ENCODE data around the gene SYCN. TPM values are rescaled to one million over a fixed set of nuclear protein-coding genes. Genes with fewer than 3 reads are reported as not detected.

Gene SYCN
- total and polyA plus RNA-seq, 2 of the 8 experiments (the other 6 are each of a cell fraction or from before 2014, with no cell fraction given), result not detected

GRCh38 chr19:39248806-39249205, 44.7 kb upstream of the SYCN start, which contains the start of gene IFNL4:
Gene IFNL4 (minus strand): TSS chr19:39248856.
- no peak for TF ChIP-seq SIN3A (conservative IDR thresholded peaks at IDR 0.05 in 1 of 2, IDR thresholded peaks at IDR 0.05 in 1 of 2; ENCODE audit: low read depth in 1 of 2, low read length in 2 of 2)
- no peak for TF ChIP-seq RBBP5 (IDR thresholded peaks at IDR 0.05; ENCODE audit: borderline replicate concordance, low read depth, low read length)
- Histone ChIP-seq H2BK20ac (ENCODE audit: low read length) (no peak within 1 kb of the TSS), H3K4ac (replicated peaks; ENCODE audit: insufficient read length, low read depth, low read length) (no peak within 1 kb of the TSS), H3K27ac (ENCODE audit: low read depth, low read length) (no peak within 1 kb of the TSS), H3K27me3 (replicated peaks in 1 of 4; ENCODE audit: control insufficient read depth in 3 of 4, extremely low read depth in 1 of 4, insufficient read depth in 3 of 4, low read length in 3 of 4) (peaks cover 29 to 43% (median 36%) of the 10 kb centered on the region in 4 experiments), H4K20me1 (replicated peaks in 1 of 2; ENCODE audit: control insufficient read depth in 1 of 2, insufficient read depth in 2 of 2, low read length in 2 of 2) (peaks cover 0 to 5% of the 10 kb centered on the region in 2 experiments), H2BK5ac (ENCODE audit: low read depth, low read length) (no peak within 1 kb of the TSS), H2AK5ac (ENCODE audit: low read depth, low read length) (no peak within 1 kb of the TSS), H3K9me3 (ENCODE audit: insufficient read depth in 2 of 2, low read depth in 1 of 2, low read length in 1 of 2) (peaks cover 0 to 3% of the 10 kb centered on the region in 2 experiments; a peak in 1 of 4 replicates), H3K36me3 (ENCODE audit: control insufficient read depth in 2 of 4, insufficient read depth in 4 of 4, low read length in 3 of 4) (no peaks in the 10 kb centered on the region), H4K5ac (ENCODE audit: insufficient read length, low read depth, low read length) (no peak within 1 kb of the TSS), H3K79me1 (ENCODE audit: low read depth, low read length) (no peaks in the 10 kb centered on the region), H4K91ac (replicated peaks; ENCODE audit: insufficient read length, low read length) (peak within 1 kb of the TSS; percentile 15), H3K4me2 (ENCODE audit: insufficient read depth in 1 of 2, low read depth in 2 of 2, low read length in 2 of 2) (peak within 1 kb of the TSS; percentile 32 to 81), H3K4me1 (replicated peaks in 1 of 4; ENCODE audit: control insufficient read depth in 3 of 4, insufficient read depth in 4 of 4, low read length in 3 of 4) (peaks cover 0 to 14% (median 7%) of the 10 kb centered on the region in 4 experiments; a peak in 5 of 7 replicates), H3K9ac (replicated peaks in 1 of 4; ENCODE audit: extremely low read depth in 1 of 4, low read depth in 3 of 4, low read length in 3 of 4) (no peak within 1 kb of the TSS), H3K56ac (replicated peaks; ENCODE audit: insufficient read length, low read depth, low read length) (no peak within 1 kb of the TSS), H2AFZ (ENCODE audit: low read length) (no peak within 1 kb of the TSS; the same call in 1 of the 2 replicates), H2BK12ac (ENCODE audit: low read depth, low read length) (no peak within 1 kb of the TSS), H3K79me2 (ENCODE audit: control insufficient read depth in 1 of 2, insufficient read depth in 2 of 2, low read length in 2 of 2) (no peaks in the 10 kb centered on the region), H3K23me2 (ENCODE audit: low read depth, low read length) (peaks cover 8% of the 10 kb centered on the region; the same call in 1 of the 2 replicates), H4K8ac (ENCODE audit: extremely low read depth, insufficient read depth, low read length) (no peak within 1 kb of the TSS), H3K18ac (ENCODE audit: extremely low read depth, low read length) (peak within 1 kb of the TSS; percentile 71; the same call in 1 of the 2 replicates), H3K23ac (ENCODE audit: insufficient read length) (no peak within 1 kb of the TSS), H3K14ac (ENCODE audit: insufficient read length) (no peak within 1 kb of the TSS), H3K4me3 (ENCODE audit: extremely low read depth in 1 of 4, insufficient read depth in 2 of 4, low read depth in 3 of 4, low read length in 4 of 4) (peak within 1 kb of the TSS in 3 of 4 experiments; percentile 10 to 51 (median 12); a peak in 4 of 8 replicates), H2BK120ac (replicated peaks; ENCODE audit: low read depth, low read length) (no peak within 1 kb of the TSS), H2BK15ac (ENCODE audit: low read length) (no peak within 1 kb of the TSS)
- DNase-seq (ENCODE audit: low read depth in 1 of 2, low spot score in 2 of 2) (no peak), FAIRE-seq (no peak)
- ChIA-PET CTCF (ENCODE audit: partially characterized antibody) (interaction anchor here (0.6 to 1.4 kb wide), 3 partner anchors 13 to 65 kb away, joined by 3 to 4 read pairs (median 3); no protein-coding TSS in a partner anchor), POLR2A (ENCODE audit: partially characterized antibody) (no interaction called here)
- WGBS, 2 experiments (ENCODE audit: extremely low coverage in 1 of 2, insufficient coverage in 1 of 2, insufficient read length in 1 of 2, insufficient replicate concordance in 2 of 2, low coverage in 1 of 2, low lambda C conversion rate in 2 of 2, missing lambda C conversion rate in 1 of 2), result 70% methylated on average over 13 of the region's 13 CpGs; no CpG with 5 or more reads in 1 of the 2 experiments

Measured in H1 (cell line).